SKM-1 treated with dmso at 0.1 percent for 144 hours (cell line): ENCODE measurements around the gene ROR2.

Source experiments
- DNase-seq: peaks from one replicate; lab custom pipeline; 2025; ENCODE audit not compliant: unreplicated experiment; lab: John Stamatoyannopoulos, UW

The ROR2 gene

GRCh38 chr9:91778031-91778430 lies 172.0 kb downstream of the ROR2 start:
- DNase-seq, result no peak

- DNase-seq, result no peak
These were observed 172.7 kb downstream of the ROR2 start for GRCh38 chr9:91777292-91777830.

GRCh38 chr9:91776409-91777291 lies 173.4 kb downstream of the ROR2 start:
- DNase-seq, result no peak

DNA sequence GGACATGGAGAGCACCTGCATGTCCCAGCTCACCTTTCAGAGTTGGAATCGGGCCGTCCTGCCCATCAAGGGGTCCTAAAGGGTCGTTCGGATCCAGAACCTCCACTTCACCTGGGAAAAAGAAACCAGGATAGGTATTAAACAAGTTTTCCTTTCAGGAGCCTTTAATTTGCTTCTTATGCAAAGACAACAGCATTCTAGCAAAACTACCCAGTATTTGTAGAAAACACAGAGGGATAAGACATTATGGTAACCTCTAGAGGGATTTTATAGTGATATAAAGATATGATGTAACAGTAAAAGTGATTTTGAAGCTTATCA lies 174.4 kb downstream of the ROR2 start:
- no peak for DNase-seq

DNA sequence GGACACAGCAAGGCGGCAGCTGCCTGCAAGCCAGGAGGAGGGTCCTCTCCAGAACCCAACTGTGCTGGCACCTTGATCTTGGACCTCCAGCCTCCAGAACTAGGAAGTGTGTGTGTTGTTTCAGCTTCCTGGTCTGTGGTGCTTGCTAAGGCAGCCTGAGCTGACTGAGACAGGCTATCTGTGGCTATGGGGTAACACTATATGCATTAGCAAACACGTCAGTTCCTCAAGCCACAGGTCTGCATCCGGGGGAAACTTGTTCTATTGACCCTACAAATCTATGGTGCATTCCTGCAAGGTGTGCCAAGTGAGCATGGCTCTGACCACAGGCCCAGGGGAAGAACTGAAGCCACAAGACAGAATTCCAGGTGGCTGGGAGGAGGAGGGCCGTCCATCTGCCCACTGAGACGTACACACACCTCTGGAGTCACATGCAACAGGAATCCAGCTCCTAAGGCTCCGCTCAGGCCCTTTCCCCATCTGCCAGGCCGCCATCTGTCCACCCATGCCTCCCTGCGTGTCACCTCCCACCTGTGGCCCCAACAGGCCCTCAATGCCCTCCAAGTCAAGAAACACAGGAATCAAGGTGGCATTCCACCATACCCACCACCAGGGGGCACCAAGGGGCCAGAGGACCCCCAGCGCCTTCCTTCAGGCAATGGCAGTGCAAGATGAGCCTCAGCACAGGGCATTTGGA lies 174.9 kb downstream of the ROR2 start:
- DNase-seq, result peak; percentile 12

DNA sequence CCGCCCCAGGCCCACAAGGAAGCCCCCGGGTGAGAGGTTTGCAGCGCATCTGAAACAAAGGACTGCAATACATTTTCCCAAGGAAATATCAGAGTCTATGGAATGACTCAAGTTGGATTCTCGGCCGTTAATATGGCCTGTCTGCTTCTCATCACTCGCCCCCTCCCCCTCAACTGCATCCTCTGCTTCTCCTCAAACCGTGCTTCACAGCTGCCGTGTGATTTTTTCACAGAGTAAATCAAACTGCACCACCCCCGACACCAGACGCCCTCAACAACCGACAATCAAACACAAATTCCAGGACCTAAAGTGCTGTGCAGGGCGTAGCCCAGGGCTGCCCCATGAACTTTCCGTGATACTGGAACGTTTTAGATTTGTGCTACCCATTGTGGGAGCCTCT lies 176.9 kb downstream of the ROR2 start:
- no peak for DNase-seq

GRCh38 chr9:91771864-91772263 lies 178.2 kb downstream of the ROR2 start:
- no peak for DNase-seq

DNA sequence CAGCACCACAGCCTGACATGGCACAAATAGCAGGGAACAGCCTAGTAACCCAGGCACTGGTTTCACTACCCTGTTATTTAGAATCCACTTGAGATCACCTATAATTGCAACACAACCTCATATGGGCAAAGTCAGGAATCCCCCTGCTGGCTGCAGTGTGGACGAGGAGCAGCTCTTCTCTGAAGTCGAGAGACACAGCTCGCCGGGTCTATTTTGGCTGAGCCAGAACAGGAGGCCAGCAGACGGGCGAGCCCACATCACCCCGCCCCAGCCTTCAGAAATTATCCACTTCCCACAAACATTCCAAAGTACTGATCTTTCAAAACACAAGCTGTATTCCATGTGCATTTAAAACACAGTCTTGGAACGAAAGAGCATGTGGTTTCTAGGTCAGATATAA lies 179.0 kb downstream of the ROR2 start:
- no peak for DNase-seq

DNA sequence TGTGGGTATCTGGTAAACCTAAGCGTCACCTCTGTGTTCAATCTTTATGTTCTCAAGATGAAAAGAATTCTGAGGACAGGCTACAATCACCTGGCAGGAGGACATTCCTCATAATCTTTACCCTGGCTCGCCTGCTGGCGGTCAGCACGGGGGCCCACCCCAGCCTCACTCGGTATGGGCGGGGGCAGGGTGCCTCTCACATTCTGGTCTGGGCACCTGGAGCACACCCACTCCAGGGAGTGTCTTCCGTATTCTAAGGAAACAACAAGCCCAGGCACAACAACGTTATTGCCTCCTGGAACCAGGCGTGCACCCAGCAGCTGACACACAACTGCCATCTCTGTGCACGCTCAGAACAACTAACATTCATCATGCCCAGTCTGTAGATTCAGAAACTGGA lies 179.8 kb downstream of the ROR2 start:
- no peak for DNase-seq

- no peak for DNase-seq
These were observed 180.8 kb downstream of the ROR2 start for GRCh38 chr9:91768977-91769916.

- no peak for DNase-seq
These were observed 181.5 kb downstream of the ROR2 start for GRCh38 chr9:91768507-91768906.

DNA sequence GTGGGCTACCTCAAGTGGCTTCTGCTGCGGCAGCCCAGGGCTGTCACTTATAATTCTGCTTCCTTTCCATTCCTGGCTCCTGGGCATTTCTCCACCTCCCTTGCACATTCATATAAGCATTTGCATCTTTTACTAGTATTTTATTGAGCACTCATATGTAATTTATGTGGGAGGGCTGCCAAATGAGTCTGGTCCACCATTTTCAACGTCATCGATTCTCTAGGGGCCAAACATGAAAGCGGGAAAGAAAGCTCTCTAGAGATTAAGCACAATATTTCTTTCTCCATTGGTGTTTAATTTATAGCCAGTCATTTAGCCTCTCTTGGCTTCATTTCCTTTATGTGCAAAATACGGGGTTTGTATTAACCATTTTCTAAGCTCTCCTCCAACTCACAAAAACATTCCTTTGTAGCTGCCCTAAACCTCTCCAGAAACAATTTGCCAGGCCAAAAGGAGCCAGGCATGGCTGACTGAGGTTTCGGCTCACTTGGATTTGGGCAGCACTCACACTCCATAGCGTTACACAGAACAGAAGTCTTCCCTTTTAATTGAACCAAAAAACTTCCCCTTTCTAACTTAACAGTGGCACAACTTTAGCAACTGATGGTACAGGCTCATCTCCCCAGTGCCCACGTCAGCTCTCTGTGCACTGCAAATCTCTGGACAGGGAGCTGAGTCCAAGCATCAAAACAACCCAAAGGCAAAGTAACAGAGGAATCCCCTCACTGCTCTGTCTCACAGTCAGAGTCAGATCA lies 183.5 kb downstream of the ROR2 start:
- no peak for DNase-seq

GRCh38 chr9:91765296-91765695 lies 184.7 kb downstream of the ROR2 start:
- no peak for DNase-seq

GRCh38 chr9:91764661-91765060 lies 185.4 kb downstream of the ROR2 start:
- DNase-seq, result no peak

DNA sequence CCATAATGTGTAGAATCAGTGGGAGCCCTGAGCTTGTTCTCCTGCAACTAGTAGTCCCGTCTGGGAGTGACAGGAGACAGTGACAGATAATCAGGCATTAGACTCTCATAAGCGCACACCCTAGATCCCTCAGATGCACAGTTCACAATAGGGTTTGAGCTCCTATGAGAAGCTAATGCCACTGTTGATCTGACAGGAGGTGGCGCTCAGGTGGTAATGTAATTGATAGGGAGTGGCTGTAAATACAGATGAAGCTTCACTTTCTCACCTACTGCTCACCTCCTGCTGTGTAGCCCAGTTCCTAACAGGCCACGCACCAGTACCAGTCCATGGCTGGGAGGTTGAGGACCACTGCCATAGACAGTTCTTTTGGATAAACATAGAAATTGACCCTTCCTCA lies 188.7 kb downstream of the ROR2 start:
- no peak for DNase-seq

DNA sequence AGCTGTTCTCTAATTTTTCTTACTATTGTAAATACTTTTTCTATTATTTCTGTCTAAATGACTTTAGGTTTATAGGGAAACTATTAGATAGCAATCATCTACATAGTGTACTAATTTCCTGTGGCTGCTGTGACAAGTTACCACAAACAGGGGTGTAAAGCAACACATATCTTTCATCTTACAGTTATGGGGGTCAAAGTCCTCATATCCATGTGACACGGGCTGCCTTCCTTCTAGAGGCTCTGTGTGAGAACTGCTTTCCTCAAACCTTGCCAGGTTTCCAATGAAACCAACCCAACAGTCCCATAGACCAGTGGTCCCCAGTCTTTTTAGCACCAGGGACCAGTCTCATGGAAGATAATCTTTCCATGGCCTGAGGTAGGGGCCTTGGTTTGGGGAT lies 189.1 kb downstream of the ROR2 start:
- no peak for DNase-seq

- no peak for DNase-seq
These were observed 191.5 kb downstream of the ROR2 start for GRCh38 chr9:91758491-91758981.

GRCh38 chr9:91757782-91758181 lies 192.2 kb downstream of the ROR2 start:
- DNase-seq, result no peak

- DNase-seq, result no peak
These were observed 193.6 kb downstream of the ROR2 start for GRCh38 chr9:91756510-91756780.

DNA sequence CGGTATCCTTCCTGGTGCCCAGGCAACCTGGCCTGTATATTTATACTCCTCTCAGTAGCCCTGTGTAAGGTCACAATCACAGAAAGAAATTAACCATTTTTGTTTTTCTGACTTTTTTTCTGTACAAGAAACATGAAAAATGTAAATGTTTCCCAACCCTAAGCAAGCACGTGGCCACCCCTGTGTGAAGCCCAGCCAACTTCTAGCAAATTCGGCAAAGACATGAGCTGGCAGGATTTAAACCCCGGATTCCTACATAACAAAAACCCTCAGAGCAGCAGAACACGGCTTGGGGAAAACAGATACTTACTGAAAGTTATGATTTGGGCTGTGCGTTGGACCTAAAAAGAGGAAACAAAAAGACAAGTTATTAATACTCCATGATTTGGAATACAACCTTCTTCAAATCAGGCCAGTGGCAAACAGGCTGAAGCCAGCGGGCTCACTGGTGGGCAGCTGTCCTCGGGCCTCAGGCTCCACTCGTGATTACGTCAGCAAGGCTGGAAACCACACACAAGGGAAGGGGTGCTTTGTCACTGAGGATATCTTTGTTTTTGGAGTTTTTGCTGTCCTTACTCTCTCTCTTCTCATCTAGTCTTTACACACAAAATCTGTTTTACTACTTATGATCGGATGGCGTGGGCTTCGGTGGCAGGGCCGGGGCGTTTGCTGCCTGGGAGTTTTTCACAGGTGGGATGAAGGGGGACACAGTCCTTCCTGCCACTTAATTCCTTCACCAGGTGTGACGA lies 194.1 kb downstream of the ROR2 start:
- DNase-seq, result no peak
